WTC11 (cell line): Measurements from ENCODE around the gene ACSF3. TPM values are rescaled to one million over a fixed set of nuclear protein-coding genes. Genes with fewer than 3 reads are reported as not detected.

ENCODE experiments used
- ATAC-seq: fragments of 200-7000 bp; cut with Tn5 transposase; 2 replicates; pipeline ENCODE4 v1.10.0; 2021; ENCODE audit warnings: mild to moderate bottlenecking, moderate library complexity
- CTCF ChIA-PET: fragments of 300-600 bp; sonication (Branson Sonifier 250); formaldehyde crosslinking; loops from one replicate; lab custom pipeline; 2021; ENCODE audit warnings: antibody characterized with exemption; lab: Charles Lee
- POLR2A ChIA-PET: fragments of 350-600 bp; sonication (Branson Sonifier 250); formaldehyde crosslinking; loops from one replicate; lab custom pipeline; 2021; ENCODE audit warnings: antibody characterized with exemption; lab: Charles Lee
- DNase-seq: peaks from one replicate; pipeline ENCODE4 v3.0.0; 2021; ENCODE audit warnings: low spot score
- H3K27ac Mint-ChIP-seq: 2 replicates; pipeline ENCODE4 v1.8.0; 2021; ENCODE audit warnings: mixed read lengths
- H3K27me3 Mint-ChIP-seq: 2 replicates; pipeline ENCODE4 v1.8.0; 2021; ENCODE audit warnings: low read depth, mild to moderate bottlenecking, moderate library complexity, mixed read lengths
- H3K36me3 Mint-ChIP-seq: 2 replicates; pipeline ENCODE4 v1.8.0; 2021; ENCODE audit warnings: mixed read lengths
- H3K4me1 Mint-ChIP-seq: 2 replicates; pipeline ENCODE4 v1.8.0; 2022; ENCODE audit warnings: mixed read lengths
- H3K4me3 Mint-ChIP-seq: 2 replicates; pipeline ENCODE4 v1.8.0; 2021; ENCODE audit warnings: mild to moderate bottlenecking, moderate library complexity, mixed read lengths
- H3K9me3 Mint-ChIP-seq: 2 replicates; pipeline ENCODE4 v1.8.0; 2021; ENCODE audit warnings: mixed read lengths
- ATF3 ChIP-seq: sonication (generic); formaldehyde crosslinking; conservative IDR thresholded peaks from 2 replicates; pipeline ENCODE4 v1.8.1; 2022; ENCODE audit warnings: mild to moderate bottlenecking, missing genetic modification reagents
- CBFB ChIP-seq: sonication (generic); formaldehyde crosslinking; IDR thresholded peaks from 2 replicates; pipeline ENCODE4 v1.8.1; 2022; ENCODE audit warnings: mild to moderate bottlenecking, low read depth, missing genetic modification reagents
- CDX4 ChIP-seq: fragments of 250-450 bp; sonication (Bioruptor Pico); IDR thresholded peaks from 2 replicates; pipeline ENCODE4 v1.9.0; 2021; ENCODE audit warnings: moderate library complexity, mild to moderate bottlenecking, inconsistent platforms, borderline replicate concordance
- CREB1 ChIP-seq: sonication (generic); formaldehyde crosslinking; IDR thresholded peaks from 2 replicates; pipeline ENCODE4 v1.8.0; 2023; ENCODE audit warnings: mild to moderate bottlenecking, missing genetic modification reagents
- CREM ChIP-seq: sonication (generic); formaldehyde crosslinking; IDR thresholded peaks from 2 replicates; pipeline ENCODE4 v1.8.1; 2022; ENCODE audit warnings: mild to moderate bottlenecking, missing genetic modification reagents, moderate library complexity
- E2F4 ChIP-seq: sonication (generic); formaldehyde crosslinking; IDR thresholded peaks from 2 replicates; pipeline ENCODE4 v1.8.1; 2022; ENCODE audit warnings: low read depth, mild to moderate bottlenecking, moderate library complexity, missing genetic modification reagents, borderline replicate concordance
- JAZF1 ChIP-seq: fragments of 250-450 bp; sonication (Bioruptor Pico); IDR thresholded peaks from 2 replicates; pipeline ENCODE4 v1.9.0; 2021; ENCODE audit warnings: moderate library complexity, mild to moderate bottlenecking, inconsistent platforms
- PRDM15 ChIP-seq: sonication (generic); formaldehyde crosslinking; IDR thresholded peaks from 2 replicates; pipeline ENCODE4 v1.8.0; 2022; ENCODE audit warnings: missing genetic modification reagents
- PRRX2 ChIP-seq: fragments of 250-450 bp; sonication (Bioruptor Pico); IDR thresholded peaks from 2 replicates; pipeline ENCODE4 v1.8.0; 2021; ENCODE audit warnings: mild to moderate bottlenecking
- SP1 ChIP-seq: sonication (generic); formaldehyde crosslinking; conservative IDR thresholded peaks from 2 replicates; pipeline ENCODE4 v1.8.1; 2022; ENCODE audit warnings: missing genetic modification reagents
- TP53 ChIP-seq: sonication (generic); formaldehyde crosslinking; IDR thresholded peaks from 2 replicates; pipeline ENCODE4 v1.8.1; 2023; ENCODE audit warnings: mild to moderate bottlenecking, missing genetic modification reagents
- ZNF232 ChIP-seq: sonication (generic); formaldehyde crosslinking; IDR thresholded peaks from 2 replicates; pipeline ENCODE4 v1.8.0; 2022; ENCODE audit warnings: mild to moderate bottlenecking, missing genetic modification reagents
- ZNF281 ChIP-seq: sonication (generic); formaldehyde crosslinking; IDR thresholded peaks from 2 replicates; pipeline ENCODE4 v1.8.0; 2023; ENCODE audit warnings: mild to moderate bottlenecking, missing genetic modification reagents
- ZNF416 ChIP-seq: fragments of 250-450 bp; sonication (Bioruptor Pico); IDR thresholded peaks from 2 replicates; pipeline ENCODE4 v1.9.0; 2021; ENCODE audit warnings: mild to moderate bottlenecking, inconsistent platforms
- ZNF425 ChIP-seq: fragments of 250-450 bp; sonication (Bioruptor Pico); conservative IDR thresholded peaks from 2 replicates; pipeline ENCODE4 v1.9.0; 2021; ENCODE audit warnings: mild to moderate bottlenecking
- ZSCAN18 ChIP-seq: fragments of 250-450 bp; sonication (Bioruptor Pico); IDR thresholded peaks from 2 replicates; pipeline ENCODE4 v2.1.2; 2022; ENCODE audit warnings: mild to moderate bottlenecking, moderate library complexity
- total RNA-seq: library from RNA; stranded (reverse); gene quantifications from 3 replicates; pipeline ENCODE4 v1.2.3, GENCODE V29; 2021

The ACSF3 gene
- total RNA-seq, 1 experiment from 2014 or later = 22.9 TPM

- Mint-ChIP-seq H3K9me3 (peaks cover 7% of the 10 kb centered on the region), H3K4me3 (no peak overlapping the region), H3K27me3 (peaks cover 29% of the 10 kb centered on the region)
- POLR2A ChIA-PET = interaction anchor here (1.1 kb wide), 1 partner anchor 29 kb away, joined by 3 read pairs; no protein-coding TSS in a partner anchor
- TF ChIP-seq PRRX2 (CRISPR knock-in tag) (no peak), SP1 (CRISPR knock-in tag) (no peak), E2F4 (no peak), CREB1 (CRISPR knock-in tag) (no peak), CREM (CRISPR knock-in tag) (no peak), ATF3 (CRISPR knock-in tag) (no peak), ZNF281 (no peak), TP53 (CRISPR knock-in tag) (no peak), ZNF232 (CRISPR knock-in tag) (no peak), ZNF425 (CRISPR knock-in tag) (no peak), CDX4 (CRISPR knock-in tag) (no peak), ZNF416 (no peak), ZSCAN18 (CRISPR knock-in tag) (no peak), CBFB (CRISPR knock-in tag) (no peak), JAZF1 (CRISPR knock-in tag) (no peak), PRDM15 (CRISPR knock-in tag) (no peak)
- TF ChIP-seq, all 79 proteins: peak for 0
- ATAC-seq = peak; percentile 58
- DNase-seq = no peak
- H3K36me3 Mint-ChIP-seq = peaks cover 6% of the 10 kb centered on the region
- H3K4me1 Mint-ChIP-seq = peaks cover 4% of the 10 kb centered on the region
- no peak overlapping the region for H3K27ac Mint-ChIP-seq
- CTCF ChIA-PET = interaction anchor here (0.9 to 2.4 kb wide), 8 partner anchors 22 to 351 kb away, joined by 3 to 8 read pairs (median 4); no protein-coding TSS in a partner anchor
Measured at GRCh38 chr16:89089120-89089519, 4.5 kb upstream of the ACSF3 start.
